Measurements from ENCODE around the gene CWH43.
"Not testable (repeated sequence)": the region's sequence is repeated elsewhere in the genome, so short reads cannot be mapped to it uniquely, and the experiment has no call there.

DNA sequence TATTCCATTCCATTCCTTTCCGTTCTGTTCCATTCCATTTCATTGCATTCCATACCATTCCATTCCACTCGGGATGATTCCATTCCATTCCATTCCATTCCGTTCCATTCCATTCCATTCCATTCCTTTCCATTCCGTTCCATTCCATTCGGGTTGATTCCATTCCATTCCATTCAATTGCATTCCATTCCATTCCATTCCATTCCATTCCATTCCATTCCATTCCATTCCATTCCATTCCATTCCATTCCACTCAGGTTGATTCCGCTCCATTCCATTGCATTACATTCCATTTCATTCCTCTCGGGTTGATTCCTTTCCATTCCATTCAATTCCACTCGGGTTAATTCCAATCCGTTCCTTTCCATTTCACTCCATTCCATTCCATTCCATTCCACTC lies 111.0 kb downstream of the CWH43 start:
- TF ChIP-seq, protein P1, sequence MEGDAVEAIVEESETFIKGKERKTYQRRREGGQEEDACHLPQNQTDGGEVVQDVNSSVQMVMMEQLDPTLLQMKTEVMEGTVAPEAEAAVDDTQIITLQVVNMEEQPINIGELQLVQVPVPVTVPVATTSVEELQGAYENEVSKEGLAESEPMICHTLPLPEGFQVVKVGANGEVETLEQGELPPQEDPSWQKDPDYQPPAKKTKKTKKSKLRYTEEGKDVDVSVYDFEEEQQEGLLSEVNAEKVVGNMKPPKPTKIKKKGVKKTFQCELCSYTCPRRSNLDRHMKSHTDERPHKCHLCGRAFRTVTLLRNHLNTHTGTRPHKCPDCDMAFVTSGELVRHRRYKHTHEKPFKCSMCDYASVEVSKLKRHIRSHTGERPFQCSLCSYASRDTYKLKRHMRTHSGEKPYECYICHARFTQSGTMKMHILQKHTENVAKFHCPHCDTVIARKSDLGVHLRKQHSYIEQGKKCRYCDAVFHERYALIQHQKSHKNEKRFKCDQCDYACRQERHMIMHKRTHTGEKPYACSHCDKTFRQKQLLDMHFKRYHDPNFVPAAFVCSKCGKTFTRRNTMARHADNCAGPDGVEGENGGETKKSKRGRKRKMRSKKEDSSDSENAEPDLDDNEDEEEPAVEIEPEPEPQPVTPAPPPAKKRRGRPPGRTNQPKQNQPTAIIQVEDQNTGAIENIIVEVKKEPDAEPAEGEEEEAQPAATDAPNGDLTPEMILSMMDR (IDR thresholded peaks at IDR 0.05), result not testable (repeated sequence)
- TF ChIP-seq POLR2A (IDR thresholded peaks at IDR 0.05), result not testable (repeated sequence)
